GM19238 (cell line): ENCODE data around the gene PCCB.
"Not testable (repeated sequence)": the region's sequence is repeated elsewhere in the genome, so short reads cannot be mapped to it uniquely, and the experiment has no call there.

Experiments
- DNase-seq: peaks from one replicate; pipeline ENCODE4 v3.0.0; 2011; ENCODE audit warnings: low spot score; ENCODE audit not compliant: insufficient read length

The PCCB gene

DNA sequence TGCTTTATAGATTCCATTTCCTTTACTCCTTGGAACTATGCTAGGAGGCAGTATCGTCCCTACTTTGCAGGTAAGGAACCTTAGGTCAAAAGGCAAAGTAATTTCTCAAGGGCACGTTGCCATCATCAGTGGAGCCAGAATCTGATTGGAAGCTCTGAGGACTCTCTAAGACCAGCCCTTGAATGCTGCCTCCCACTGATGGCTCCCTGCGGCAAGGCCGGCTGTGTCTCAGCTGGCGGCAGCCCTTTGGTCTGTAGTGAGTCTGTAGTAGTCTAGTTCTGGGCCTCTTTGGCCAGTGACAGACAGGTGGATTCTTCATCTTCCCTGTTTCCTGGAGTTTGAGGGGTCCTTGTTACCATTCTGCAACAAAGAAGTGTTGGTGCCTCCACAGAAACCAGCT, 76.2 kb downstream of the PCCB start:
- DNase-seq, result no peak

DNA sequence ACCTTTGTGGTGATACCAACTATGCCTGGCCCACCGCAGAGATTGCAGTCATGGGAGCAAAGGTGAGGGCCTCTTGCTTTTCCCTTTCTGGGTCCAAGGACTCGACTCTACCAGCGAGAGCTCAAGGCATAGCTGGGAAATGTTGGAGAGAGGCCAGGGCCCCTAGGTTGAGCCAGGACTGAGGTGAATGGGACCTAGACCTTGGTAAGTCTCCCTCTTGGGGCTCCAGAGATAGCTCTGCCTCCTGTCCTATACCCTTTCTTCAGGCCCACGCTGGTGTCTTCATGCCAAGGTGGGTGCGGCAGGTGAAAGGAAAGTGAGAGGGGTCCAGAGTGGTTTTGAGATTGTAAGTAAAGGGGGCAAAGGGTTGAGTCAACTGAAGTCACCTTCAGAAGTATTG, 77.5 kb downstream of the PCCB start:
- no peak for DNase-seq

DNA sequence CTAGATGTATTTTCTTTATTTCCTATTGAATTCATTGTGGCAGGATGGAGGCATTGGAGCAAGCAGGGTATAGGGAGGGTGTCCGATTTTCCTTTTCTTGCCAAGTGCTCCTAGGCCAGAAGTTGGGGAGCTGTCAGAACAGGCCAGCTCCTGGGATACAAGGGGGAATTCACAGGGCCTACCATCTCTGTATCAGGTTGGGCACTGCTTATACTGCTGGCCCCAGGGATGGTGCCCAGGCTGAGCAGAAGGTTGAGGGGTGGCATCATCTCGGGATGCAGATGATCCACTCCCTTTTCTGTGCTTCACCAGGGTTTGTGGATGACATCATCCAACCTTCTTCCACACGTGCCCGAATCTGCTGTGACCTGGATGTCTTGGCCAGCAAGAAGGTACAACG, 79.5 kb downstream of the PCCB start:
- no peak for DNase-seq

DNA sequence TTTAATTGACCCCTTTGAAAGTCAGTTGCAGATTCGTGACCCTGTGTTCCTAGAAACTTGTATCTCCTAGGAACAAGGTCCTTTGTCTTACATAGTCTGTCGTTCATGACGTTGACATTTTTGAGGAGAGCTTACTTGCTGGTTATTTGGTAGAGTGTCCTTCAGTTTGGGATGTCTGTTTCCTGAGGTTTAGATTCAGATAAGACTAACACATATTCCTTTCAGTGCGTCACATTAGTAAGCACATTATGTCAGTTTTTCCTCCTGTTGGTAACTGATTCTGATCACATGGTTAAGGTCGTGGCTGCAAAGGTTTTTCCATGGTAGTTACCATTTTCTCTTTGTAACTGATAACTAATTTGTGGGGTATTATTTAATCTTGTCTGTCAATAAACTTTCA, 80.8 kb downstream of the PCCB start:
- DNase-seq, result no peak

DNA sequence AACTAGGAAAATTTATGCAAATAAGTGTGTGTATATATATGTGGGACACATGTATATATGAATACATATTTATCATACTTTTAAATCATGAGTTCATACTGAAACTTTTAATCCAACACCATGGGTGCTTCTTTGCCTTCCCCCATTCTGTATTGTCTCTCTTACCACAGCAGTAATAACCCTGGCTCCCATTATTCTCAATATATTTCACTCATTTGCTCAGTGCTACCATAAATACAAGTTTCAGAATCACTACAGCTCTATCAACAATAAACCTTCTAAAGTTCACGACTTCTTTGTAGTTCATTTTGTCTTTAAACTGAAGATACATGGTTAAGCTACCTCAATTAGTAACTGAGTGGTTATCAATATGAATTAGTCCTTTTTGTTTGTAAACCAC, 82.2 kb downstream of the PCCB start:
- DNase-seq, result no peak

DNA sequence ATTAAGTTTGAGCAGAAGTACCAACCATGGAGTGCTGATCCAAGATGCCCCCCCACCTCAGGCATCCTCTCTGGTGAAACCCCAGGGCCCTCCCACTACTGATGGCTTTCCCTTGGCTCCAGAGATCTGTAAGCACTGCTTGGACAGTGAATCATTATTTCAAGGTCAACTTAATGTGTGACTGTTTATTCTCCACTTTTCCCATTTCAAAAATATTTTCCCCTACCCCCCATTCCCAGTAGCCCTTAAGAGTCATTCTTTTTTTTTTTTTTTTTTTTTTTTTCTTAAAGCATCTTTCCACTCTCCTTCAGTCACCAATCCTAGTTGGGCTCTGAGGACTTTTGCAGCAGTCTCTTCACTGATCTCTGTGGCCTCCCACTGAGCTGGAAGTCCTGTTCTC, 82.6 kb downstream of the PCCB start:
- no peak for DNase-seq

DNA sequence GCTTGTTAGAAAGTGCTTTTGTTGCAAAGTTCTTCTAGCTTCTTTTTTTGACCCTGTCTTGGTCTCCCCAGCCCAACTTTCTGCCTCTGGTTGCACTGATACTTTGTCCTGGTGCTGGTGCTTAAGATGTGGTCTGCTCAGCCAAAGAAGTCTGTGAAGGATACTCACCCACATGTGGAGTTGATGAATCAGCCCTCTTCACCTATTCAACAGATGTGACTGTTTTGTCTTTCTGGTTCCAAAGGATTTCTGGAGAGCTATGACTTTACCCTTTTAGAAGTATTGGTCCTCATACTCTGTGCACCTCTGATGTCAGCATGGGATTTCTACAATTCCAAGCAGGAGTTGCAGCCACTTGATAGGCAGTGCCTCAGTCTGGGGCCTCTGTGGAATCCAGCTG, 84.1 kb downstream of the PCCB start:
- no peak for DNase-seq

DNA sequence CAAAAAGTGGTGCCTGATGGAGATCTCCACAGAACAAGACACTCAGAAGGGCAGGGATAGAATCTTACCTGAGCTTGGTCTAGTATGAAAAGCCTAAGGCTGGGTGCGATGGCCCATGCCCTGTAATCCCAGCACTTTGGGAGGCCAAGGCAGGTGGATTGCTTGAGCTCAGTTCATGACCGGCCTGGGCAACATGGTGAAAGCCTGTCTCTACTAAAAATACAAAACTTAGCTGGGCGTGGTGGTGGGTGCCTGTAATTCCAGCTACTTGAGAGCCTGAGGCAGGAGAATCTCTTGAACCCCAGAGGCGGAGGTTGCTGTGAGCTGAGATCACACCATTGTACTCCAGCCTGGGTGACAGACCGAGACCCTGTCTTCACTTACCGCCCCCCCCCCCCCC, 84.6 kb downstream of the PCCB start:
- not testable (repeated sequence) for DNase-seq

DNA sequence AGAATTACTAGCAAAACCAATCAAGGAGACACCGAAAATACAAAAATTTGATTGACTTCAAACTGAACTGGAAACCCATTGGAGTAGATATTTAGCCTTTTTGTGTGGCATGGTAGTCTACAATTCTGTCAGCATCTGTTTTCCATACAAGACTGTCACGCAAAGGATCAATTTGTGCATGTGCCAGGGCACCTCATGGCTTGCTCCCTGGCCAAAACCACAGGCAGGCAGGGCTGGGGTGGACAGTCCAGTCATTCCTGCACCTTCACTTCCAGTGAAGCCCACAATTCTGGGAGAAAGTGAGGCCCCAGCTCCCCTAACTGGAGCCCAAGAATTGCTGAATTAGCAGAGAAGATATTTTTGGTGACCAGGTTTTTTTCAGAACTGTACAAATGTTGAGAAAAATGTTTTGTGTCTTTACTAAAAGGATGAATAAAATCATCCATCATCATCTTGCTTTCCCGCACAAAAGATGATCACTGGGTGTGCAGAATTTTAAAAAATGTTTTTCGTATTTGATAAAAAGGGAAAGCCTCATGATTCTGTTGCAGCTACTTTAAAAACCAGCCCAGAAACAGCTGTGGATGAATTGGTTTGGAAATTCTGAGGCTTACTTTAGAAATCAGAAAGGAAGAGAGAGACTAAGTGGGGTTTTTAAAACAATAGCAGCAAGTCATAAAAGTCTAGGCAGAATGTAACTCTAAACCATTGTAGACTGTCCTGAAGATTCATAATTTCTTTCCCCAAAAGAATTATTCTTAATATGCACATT, 86.4 kb downstream of the PCCB start:
- no peak for DNase-seq

DNA sequence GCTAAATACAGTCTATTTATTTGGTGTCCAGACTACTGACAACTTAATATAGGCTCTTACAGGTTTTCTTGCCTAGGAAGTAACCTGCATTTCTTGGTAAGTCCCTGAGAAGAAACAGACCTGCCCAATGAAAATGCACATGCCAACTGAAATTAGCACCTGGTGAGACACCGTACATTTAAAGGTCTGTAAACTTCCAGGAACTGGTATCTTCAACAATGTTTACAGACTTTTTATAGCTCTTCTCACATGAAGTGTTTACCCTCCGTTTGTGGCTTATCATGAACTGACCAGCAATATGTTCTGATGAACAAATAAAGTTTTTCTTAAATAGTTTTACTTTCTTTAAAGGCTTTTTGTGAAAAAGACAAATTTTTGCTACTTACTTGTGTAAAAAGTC, 93.3 kb downstream of the PCCB start:
- no peak for DNase-seq

DNA sequence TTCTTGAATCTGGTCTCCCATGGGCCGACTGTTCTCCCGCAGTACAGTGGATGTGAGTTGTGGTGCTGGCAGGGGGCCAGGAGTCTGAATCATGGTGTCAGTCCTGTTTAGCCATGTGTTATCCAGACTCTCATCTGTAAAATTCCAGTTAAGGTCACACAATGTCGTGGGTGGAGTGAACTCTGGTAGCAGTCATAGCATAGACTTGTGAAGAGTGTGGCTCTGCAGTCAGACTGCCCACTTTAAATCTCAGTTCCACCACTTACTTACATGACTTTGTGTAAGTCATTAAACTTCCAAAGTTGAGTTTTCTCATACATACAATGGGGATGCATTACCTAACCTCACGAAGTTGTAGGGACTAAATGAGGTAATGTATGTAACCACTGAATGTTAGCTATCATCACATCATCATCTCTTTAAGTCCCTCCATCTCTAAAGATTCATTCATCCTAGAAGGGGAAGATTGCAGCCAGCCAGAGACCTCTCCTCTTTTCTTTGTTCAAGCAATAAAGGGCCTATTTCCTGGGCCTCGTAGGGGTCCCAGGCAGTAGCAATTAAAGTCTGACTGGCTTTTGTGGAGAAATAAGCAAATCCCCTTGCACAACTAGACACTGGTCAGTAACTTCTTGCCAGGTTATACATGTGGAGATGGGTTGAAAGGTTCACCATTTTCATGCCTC, 93.9 kb downstream of the PCCB start:
- no peak for DNase-seq

DNA sequence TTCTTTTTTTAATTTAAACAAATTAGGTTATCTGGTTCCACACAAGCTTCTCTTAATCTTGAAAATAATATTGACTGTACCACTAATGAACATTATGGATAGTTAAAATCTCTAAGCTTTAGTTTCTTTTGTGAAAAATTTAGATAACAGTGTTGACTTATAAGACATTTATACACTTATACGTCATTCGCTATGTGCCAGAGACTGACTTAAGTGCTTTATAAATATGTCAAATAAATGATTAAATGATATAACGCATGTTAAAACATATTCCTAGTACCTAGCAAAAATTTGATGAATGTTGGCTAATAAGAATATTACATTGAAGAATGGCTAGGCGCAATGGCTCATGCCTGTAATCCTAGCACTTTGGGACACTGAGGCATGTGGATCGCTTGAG, 96.3 kb downstream of the PCCB start:
- no peak for DNase-seq

DNA sequence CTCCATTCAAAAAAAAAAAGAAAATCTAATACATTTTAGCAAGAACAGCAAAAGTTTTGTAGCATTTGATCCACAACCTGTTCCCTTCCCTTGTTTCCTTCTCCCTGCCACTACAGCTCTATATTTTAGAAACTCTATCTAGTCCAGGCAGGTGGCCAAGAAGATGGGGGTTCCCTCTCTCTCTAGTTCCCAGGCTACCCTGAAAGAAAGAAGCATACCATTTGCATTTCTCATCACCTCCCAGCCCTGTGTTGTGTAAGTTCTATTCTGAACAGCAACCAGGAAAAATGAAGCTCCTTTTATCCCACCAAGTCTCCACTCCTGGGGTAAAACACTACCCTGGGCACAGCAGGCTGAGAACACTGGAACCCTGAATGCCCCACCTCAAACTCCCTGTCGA, 100.0 kb downstream of the PCCB start:
- no peak for DNase-seq

DNA sequence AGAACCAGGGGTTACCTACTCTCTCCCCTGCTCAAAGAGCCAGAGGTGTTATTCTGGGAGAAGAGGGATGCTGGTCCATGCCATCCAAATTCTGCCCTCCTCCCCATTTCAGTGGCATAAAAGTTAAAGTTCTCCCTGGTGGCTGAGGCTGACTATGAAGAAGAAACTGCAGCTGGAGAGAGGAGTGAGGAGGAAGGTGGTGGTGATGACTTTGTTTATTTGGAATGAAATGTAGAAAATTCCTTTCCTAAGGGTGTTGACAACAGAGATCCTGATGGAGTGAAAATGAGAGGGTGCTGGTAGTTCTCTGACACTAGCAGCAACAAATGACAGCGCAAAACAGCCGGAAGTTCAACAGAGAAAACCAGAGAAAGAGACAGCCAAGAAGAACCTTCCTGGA, 100.4 kb downstream of the PCCB start:
- no peak for DNase-seq

DNA sequence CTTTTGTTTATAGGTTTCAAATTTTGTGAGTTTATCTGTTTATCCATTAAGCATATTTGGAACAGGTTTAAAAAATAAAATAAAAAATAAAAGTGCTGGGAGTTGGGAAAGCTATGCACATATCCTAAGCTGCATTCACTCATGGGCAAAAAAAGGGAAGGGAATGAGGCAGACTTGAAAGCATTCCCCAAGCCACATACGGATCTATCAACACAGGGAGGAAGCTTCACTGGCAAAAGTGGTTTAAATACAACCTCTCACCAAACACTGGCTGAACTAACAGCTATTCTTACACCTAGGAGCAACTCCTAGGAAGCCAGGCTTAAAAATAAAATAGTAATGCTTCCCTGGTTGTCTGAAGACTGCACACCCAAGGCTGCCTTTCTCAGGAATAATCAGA, 101.2 kb downstream of the PCCB start:
- DNase-seq, result no peak

DNA sequence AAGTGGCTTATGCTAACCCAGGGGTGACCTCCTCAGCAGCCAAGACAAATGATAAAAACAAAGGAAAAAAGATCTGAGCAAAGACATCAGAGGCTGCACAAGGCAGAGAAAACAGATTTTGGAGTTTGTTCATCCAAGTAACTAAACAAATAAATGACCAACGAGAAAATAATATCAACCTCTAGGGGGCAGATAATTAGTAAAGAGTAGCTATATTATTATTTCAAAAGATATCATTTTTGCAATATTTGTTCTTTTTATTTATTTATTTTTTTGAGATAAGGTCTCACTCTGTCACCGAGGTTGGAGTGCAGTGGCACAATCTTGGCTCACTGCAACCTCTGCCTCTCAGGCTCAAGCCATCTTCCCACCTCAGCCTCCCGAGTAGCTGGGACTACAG, 101.8 kb downstream of the PCCB start:
- no peak for DNase-seq

DNA sequence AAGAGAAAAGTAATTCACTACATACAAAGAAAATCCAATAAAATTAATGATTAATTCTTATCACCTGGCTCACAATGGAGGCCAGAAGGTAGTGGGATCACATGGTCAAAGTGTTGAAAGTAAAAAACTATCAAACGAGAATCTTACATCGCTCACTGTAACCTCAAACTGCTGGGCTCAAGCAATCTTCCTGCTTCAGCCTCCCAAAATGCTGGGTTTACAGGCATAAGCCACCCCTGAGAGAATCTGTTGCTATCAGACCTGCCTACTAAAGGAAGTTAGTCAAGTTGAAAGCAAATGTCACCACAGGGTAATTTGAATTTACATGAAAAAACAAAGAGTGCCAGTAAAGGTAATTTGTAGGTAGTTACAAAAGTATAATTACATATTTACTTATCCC, 103.3 kb downstream of the PCCB start:
- no peak for DNase-seq

DNA sequence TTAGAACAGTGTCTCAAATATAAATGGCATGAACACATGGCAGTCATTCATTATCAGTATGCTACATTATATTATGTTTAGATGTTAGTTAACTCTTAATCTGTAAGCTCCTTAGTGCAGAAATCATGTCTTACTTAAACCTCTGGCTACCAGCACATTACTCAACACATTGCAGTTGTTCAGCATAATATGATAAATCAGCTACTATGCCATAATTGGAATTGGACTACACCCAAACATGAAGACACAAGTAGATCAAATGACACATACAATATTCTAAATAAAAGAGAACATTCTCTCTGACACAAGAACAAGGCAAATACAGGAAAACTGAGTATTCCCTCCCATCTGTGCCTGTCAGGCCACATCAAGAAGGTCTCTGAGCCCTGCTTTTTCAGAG, 116.1 kb downstream of the PCCB start:
- no peak for DNase-seq

DNA sequence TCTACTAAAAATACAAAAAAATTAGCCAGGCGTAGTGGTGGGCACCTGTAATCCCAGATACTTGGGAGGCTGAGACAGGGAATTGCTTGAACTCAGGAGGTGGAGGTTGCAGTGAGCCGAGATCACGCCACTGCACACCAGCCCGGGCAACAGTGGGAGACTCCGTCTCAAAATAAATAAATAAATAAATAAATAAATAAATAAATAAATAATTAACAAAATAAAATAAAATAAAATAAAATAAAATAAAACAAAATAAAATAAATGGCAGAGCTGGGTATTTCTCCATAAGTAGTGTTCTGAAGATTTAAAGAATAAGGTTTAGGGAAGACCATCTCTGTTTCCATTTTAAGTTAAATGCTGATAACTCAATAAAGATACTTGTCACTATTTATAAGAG, 125.7 kb downstream of the PCCB start:
- not testable (repeated sequence) for DNase-seq

DNA sequence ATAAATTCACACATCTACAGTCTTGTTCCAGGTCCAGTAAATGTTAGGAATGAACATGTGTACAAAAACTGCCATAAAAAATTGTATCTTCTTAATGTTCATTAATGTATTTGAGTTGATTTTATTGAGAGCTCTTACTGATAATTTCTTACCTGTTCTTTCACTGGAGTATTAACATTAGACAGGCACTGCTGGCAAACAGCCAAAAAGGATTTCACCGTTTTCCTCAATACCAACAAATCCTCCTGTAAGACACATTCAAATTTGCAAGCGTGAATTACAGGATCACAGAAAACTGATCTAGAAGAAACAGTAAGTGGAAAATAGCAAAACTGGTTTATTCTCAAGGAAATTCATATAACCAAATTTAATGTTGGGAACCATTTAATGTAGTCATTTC, 127.4 kb downstream of the PCCB start:
- no peak for DNase-seq

DNA sequence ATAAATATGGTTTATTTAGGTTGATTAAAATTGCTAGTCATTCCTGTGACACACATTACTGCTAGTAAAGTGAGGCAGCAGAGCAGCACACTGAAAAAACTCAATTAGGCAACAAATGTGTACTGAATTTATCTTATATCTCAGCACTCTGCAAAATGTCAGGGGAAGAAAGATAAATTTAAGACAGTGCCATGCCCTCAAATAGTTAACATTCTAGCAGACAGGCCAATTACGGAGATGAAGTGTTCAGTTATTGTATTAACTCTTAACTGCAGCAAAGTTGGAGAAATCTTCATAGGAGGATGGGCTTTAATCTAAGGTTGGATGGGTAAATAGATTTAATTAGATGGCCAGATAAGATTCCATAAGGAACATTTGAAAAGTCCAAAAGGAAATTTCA, 127.9 kb downstream of the PCCB start:
- DNase-seq, result no peak
